GDM1 (cell line): ENCODE data around the gene DSCAML1.

ENCODE experiments used
- DNase-seq: peaks from one replicate; lab custom pipeline; 2025; lab: John Stamatoyannopoulos, UW

DSCAML1 gene, protein sequence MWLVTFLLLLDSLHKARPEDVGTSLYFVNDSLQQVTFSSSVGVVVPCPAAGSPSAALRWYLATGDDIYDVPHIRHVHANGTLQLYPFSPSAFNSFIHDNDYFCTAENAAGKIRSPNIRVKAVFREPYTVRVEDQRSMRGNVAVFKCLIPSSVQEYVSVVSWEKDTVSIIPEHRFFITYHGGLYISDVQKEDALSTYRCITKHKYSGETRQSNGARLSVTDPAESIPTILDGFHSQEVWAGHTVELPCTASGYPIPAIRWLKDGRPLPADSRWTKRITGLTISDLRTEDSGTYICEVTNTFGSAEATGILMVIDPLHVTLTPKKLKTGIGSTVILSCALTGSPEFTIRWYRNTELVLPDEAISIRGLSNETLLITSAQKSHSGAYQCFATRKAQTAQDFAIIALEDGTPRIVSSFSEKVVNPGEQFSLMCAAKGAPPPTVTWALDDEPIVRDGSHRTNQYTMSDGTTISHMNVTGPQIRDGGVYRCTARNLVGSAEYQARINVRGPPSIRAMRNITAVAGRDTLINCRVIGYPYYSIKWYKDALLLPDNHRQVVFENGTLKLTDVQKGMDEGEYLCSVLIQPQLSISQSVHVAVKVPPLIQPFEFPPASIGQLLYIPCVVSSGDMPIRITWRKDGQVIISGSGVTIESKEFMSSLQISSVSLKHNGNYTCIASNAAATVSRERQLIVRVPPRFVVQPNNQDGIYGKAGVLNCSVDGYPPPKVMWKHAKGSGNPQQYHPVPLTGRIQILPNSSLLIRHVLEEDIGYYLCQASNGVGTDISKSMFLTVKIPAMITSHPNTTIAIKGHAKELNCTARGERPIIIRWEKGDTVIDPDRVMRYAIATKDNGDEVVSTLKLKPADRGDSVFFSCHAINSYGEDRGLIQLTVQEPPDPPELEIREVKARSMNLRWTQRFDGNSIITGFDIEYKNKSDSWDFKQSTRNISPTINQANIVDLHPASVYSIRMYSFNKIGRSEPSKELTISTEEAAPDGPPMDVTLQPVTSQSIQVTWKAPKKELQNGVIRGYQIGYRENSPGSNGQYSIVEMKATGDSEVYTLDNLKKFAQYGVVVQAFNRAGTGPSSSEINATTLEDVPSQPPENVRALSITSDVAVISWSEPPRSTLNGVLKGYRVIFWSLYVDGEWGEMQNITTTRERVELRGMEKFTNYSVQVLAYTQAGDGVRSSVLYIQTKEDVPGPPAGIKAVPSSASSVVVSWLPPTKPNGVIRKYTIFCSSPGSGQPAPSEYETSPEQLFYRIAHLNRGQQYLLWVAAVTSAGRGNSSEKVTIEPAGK (N-terminal part only)

DNA sequence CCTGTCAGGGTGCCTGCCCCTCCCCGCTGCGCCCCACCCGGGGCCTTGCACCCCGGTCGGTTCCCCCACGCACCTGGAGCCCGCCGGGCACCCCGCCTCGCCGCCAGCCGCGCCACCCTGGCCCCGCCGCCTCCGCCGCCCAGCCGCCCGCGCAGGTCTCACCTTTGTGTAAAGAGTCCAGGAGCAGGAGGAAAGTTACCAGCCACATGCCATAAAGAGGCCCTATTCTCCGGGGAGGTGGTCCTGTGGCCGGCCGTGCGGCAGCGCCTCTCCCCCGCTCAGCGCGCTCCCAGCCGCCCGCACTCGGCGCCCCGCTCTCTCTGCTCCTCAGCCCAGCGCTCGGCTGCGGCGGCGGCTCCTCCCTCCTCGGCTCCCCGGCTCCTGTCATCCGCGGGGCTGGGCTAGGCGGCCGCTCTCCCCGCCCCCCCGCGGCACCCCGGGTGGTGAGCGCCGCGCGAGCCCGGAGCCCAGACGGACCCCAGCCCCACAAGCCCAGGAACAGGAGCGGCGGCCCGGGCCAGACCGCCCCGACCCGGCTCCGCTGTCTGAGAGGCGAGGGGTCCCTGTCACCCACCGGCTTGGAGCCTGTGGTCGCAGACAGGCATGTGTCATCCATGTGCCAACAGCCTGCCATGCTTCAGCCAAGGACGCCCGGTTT, at the start of gene DSCAML1:
Gene DSCAML1 (minus strand): TSS at position 345 of the 658 bp plus-strand sequence. CDS start 137 bp downstream, at position 208.
- DNase-seq = no peak

DNA sequence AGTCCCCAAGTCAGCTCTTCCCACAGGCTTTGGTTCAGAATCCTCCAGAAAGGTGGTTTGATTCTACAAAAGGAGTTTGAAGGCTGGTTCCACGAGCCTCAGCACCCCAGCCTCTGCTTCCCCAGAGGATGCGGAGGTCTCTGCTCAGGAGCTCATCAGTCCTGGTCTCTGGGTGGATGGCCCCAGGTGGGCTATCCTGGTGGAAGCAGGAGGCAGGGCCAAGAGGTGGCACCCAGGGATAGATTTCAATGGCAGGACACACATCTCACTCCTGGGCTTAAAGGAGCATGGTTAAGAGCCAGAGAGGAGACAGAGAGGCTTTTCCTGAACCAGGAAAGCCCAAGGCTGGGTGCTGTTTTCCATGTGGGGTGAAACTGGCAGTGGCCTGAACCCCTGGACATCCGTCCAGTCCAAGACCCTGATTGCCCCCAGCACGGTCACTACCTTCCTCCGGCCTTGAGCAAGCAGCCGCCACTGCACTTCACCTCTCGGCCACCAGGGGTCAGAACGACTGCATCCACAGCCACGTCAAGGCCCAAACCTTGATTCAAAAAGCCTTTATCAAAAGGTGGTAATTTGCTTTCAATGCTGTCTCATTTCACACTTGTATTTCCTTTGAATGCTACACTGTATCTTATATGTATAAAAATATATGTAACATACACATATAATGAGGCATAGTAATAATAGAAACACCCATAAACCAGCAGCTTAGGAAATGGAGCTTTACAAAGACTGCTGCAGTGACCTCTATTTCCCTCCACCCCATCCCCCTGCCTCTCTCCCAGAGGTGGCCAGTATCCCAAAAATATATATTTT, 46.9 kb upstream of the DSCAML1 start:
- DNase-seq = peak; percentile 40

DNA sequence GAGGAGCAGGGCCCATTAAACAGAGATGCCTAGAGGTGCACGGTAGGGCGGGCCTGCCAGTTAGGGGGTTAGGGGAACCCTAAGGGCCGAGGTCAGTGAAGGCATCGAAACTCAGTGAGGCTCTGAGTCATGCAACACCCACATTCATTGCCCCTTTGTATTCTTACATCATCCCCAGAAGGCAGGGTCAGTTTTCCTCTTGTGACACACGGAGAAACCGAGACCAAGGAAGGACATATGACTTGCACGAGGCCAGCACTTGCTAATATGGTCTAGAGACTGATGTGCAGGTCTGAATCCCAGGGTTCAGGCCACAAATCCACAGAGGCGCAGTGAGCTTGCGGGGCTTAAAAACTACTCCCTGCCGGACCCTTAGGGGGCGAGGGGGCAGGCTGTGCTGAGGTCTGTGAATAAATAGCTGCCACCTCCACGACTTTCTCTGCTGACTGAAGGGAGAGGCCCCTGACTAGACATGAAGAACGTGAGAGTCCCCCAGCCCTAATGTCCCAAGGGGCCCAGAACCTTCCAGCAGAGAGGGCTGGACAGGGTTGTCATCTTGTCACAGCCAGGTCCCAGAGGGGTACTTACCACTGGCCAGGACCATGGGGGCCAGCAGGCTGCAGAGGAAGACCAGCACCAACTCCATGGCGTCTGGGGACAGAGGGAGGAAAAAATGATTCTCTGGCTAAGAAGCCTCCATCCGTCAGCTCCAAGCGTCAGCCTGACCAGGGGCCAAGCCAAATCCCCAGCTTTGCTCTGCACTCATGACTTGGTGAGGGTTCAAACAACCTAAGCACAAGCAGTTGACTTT, 45.3 kb upstream of the DSCAML1 start:
- DNase-seq = no peak

DNA sequence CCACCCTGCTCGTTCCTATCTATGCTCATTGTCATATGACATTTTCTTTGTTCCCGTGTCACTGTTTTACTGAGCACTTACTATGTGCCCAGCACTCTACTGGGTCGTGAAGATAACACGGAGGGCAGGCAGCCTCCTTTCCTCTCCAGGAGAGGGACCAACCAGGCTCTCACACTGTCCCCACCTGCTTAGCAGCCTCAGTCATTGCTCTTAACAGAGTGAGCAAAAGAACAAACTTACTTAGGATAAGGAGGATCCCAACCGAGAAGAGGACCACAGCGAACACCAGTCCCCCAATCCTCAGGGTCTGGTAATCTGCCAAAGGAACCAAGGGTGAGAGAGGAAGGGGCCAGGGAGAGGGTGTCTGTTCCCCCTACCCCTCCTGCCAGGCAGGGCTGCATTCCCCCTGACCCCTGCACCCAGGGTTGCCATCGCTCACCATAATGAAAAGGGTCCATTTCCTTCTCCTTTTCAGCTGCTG, 44.6 kb upstream of the DSCAML1 start:
- no peak for DNase-seq

DNA sequence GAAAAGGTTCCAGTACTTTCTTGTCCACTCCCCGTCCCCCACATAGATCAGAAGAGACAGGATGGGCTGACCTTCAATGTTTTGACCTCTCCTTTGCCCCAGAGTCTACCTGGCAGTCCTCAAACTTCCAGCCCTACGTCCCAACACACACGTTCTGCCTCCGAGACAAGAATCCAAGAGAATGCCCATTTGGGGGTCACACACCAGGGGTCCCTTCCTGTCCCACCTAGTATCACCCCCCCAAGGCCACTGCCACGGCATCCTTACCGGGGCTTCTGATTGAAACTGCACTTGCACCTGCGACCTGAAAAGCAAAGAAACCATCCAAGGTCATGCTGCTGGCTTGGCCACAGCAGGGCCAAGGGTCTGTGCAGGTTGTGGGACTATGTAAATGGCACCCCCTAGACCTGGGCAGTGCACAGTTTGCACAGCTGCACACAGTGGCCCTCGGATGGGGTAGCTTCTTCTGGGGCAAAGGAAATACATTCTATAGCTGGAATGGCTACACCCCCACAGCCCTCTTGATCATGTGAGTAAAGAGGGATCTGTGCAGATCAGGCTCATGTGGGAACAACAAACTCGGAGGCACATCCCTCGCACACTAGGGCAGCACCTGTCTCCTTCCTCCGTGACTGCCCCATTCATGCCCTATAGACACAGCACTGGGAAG, 44.0 kb upstream of the DSCAML1 start:
- DNase-seq = no peak

DNA sequence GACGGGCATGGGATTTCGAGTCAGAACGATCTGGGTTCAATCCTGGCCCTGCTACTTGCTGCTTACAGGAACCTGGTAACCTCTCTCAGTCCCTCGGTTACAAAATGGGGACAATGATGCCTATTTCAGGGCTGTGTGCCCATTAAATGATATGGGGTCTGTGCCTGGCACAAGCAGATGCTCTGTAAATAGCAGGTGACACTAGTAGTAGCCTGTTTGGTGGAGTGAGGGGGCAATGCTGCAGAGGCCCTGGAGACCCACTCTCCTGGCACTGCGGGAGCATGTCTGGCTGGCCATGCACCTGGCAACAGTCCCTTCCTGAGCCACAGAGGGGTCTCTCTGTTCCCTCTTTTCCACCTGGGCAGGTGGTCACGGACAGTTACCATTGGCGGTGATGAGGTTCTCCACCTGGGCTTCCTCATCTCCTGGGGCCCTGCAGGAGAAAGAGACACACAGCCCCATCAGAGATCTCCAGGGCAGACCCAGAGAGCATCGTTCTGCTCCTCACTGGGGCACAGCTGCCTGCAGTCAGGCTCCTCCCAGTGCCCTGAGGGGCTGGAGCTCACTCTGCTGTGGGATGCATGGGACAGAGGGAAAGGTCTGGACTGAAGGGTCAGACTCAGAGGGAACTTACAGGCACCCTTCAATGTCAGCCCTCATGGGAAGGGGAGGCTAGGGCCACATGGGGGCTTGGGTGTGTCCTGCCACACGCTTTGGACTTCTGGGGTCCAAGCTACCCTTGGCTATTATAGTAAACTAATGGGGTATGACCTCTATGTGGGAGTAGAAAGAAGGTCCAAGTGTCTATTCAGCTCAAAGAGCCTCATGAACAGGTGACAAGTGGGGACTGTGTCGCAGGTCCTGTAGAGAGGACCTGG, 43.2 kb upstream of the DSCAML1 start:
- DNase-seq = no peak

DNA sequence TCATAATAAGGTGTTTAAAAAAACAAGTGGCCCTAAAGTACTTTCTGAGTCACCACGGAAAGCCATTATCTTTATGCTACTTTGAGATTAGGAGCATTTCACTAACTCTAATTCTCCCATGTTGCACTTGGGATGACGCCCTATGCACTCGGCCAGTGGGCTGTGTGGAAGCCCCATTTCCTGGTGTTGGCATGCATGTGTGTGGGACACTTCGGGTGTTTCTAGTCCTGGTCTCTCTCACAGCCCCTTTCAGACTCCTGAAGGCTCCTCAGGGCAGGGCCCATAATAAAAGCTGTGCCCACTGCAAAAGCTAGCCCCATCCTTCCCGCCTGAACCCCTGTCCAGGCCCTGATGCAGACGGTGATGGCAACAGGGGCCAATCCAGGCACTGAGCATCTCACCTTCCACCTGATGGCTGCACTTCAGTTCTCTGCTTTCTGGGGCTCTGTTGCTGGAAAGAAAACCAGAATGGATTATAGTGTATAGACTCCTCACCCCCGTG, 42.4 kb upstream of the DSCAML1 start:
- DNase-seq = no peak

DNA sequence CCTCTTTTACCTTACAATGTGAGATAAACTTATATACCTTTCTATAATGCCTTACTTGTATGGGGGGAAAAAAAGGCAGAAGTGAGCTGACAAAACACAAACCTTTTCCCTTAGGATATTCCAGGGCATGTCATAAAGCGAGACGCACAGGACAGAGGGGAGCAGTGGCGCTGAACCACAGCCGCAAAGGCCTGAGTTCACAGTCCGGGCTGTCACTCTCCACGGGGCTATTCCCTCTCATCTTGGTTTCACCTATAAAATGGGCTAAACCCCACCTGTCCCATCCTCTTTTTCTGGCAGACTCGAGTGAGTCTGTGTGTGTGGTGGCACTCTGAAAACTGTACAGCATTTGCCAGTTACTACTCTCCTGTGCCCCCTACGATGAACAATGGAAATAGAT, 41.9 kb upstream of the DSCAML1 start:
- DNase-seq = no peak

DNA sequence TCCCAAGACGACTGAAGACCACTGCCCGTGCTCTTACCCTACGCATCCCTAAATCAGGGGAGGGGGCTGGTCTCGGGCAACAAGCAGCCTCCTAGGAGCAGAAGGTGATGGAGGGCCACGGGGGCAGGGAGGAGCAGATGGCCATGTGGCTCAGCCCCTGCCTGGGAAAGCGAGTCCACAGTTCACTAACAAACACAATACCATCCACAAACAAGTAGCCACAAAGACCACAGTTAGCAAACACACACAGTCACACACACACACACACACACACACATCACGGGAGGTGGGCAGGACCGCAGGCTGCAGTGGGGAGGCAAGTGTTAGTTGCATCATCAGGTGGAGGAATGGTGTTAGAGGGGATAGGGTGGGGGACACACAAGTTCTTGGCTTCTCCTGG, 40.8 kb upstream of the DSCAML1 start:
- no peak for DNase-seq

DNA sequence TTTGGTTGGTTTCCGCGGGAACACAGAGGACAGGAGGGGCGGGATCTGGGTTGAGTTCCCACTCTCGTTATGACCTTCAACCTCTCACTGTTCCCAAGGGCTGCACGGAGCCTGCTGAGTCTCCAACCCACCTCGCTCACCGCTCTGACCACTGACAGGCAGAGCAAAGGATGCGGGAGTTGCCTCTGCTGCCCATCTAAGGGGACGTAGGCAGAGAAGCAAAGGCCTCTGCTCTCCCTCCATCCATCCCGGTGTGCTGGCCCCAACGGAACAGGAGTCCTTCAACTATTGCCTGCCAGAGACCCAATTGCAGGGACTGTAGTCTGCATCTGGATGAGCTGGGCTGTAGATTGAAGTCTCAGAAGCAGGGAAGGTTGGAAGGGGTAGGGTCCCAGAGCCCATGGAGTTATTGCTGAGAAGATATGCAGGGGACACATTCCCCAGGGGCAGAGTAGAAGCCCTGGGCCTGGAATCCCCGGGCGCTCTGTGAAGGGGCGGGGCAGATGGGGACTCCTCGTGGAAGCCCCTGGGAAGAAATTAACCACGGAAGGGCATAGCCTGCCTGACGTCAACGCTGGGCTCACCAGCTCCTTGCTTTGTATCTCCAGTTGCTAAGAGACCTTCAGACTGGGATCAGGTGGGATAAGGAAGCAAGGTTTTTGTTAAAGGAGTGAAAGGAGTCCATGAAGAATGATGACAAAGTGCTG, 40.2 kb upstream of the DSCAML1 start:
- DNase-seq = no peak

DNA sequence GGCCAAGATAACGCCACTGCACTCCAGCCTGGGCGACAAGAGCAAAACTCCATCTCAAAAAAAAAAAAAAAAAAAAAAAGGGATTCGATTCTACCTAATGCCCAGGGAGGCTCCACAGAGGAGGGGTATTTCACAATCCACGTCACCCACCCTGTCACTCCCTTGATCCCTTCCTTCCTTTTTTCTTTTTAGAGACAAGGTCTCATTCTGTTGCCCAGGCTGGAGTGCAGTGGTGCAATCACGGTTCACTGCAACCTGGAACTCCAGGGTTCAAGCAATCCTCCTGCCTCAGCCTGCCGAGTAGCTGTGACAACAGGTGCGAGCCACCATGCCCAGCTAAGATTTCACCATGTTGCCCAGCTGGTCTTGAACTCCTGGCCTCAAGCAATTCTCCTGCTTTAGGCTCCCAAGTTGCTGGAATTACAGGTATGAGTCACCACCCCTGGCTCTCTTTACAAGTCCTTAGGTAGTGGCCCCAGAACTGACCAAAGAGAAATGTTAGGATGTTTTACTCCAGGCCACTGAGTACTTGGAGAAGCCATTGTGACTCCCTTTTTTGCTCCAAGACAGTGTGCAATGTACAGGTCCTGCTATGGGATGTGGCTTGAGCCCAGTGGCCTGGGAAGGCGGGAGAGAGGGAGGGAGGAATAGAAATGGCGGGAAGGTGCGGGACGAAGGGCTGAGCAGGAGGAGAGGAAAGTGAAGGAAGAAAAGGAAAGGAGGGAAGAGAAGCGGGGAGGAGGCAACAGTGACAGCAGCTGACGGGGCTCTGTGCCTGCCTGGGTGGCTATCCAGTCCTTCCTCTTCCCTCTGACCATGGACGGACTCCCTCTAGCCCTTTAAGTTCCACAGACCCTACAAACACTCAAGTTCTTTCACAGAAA, 39.3 kb upstream of the DSCAML1 start:
- DNase-seq = no peak

DNA sequence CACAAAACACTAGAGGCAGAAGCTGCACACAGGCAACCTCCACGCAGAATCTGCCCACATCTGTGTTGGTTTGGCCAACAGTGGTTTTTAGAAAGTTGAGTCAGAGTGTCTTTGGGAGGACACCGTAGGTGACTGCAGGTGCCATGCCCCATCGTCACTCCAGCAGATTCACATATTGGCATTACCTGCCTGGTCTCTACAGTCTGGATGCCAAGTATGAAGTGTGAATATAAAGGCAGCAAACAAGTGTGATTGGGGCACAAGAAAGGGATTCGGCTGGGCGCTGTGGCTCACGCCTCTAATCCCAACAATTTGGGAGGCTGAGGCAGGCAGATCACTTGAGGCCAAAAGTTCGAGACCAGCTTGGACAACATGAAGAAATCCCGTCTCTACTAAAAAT, 38.6 kb upstream of the DSCAML1 start:
- DNase-seq = no peak

DNA sequence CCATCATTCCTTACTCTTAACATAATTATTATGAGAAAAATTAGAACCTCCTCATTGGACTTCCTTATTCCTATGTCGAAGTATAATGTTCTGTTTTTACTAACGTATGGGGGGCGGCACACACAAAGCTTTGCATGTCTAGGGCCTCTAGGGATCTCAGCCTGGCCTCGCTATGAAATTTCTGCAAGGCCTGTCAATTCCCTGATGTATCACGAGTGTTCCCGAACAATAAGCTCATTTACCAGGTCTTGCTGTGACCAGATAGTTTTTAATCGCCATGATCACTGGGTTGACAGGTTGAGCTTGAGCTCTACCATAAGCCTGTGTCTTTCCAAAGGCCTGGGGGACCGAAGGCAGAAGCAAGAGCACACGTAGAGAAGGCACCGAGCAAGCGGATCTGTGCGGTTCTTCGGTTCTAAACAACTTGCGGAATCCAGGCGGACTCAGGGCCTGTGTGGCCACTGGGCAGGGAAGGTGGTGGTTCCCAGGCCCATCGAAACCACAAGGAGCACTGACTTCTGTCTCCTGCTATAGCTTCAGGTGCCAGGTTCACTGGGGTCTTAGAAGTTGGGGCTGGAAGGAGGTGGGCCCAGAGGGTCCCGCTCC, 37.9 kb upstream of the DSCAML1 start:
- no peak for DNase-seq

DNA sequence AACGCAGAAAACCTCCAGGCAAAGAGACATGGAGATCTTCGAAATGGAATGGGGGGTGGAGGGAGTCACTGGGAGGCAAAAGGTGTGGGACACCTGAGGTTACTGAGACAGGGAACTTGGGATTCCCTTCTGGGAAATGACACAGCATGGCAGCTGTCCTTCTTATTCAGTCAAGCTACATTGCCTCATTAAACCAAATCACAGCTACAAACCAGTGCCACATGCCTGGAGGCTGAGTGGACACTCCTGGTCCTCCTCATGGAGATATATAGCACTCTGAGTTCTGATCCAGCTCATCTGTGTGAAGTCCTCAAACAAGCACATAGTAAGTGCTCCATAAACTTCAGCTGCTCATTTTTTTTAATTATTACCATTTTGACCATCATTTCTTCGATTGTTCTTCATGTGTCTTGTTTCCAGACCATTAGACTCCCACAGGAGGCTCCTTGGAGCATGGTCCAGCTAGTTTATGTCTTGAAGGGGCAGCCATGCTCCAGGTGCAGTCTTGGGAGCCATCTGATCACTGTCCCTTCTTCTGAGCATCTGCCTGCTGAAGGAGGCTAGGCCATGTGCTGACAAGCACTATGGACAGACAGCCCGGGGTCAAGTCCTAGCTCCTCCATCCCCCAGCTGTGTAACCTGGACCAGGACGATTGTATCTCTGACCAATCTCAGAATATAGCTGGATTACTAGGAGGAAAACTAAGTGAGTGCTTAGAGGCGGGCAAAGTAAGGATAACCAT, 37.2 kb upstream of the DSCAML1 start:
- DNase-seq = no peak

DNA sequence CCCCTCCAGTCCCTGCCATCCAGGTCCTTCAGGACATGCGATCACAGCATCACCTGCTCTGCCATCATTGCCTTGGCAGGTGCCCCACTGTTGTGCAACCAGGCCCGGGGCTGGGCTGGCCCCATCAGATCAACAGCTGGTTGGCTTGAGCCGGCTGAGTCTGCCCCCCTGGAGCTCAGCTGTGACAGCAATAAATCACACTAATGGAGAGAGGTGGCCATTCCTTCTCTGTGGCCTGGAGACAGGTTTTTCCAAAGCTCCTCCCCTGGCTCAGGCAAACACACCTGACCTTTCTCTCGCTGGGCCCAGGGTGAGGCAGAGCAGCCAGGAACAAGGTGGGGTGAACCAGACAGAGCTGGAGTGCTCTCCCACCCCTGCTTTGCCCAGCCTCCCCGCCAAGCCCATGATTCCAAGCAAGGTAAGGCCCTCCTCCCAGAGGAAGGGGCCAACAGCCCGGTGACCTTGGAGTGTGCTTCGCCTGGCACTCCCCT, 36.4 kb upstream of the DSCAML1 start:
- no peak for DNase-seq
